GM12878 (cell line): ENCODE data around the gene SBK2. TPM values are rescaled to one million over a fixed set of nuclear protein-coding genes. Genes with fewer than 3 reads are reported as not detected.

Source experiments
- ATAC-seq: fragments of 200-7000 bp; cut with Tn5 transposase; 3 replicates; pipeline ENCODE4 v1.9.1; 2020; ENCODE audit warnings: mild to moderate bottlenecking, moderate library complexity
- BruUV-seq: library from RNA; stranded (reverse); fragments of 400-500 nt; replicated peaks from 2 replicates; lab custom pipeline; 2021; lab: Mats Ljungman, UMichigan
- CTCF ChIA-PET: fragments of 300-600 bp; sonication (Branson Sonifier 250); formaldehyde crosslinking; extraction: SDS; loops from one replicate; lab custom pipeline; 2021; ENCODE audit warnings: inconsistent platforms; lab: Yijun Ruan, JAX
- POLR2A ChIA-PET: fragments of 350-600 bp; formaldehyde crosslinking; extraction: SDS; loops from one replicate; lab custom pipeline; 2021; ENCODE audit warnings: inconsistent platforms; lab: Charles Lee
- RAD21 ChIA-PET: fragments of 300-600 bp; sonication (Branson Sonifier 250); formaldehyde crosslinking; loops from one replicate; lab custom pipeline; 2023; ENCODE audit warnings: antibody characterized with exemption; ENCODE audit not compliant: unreplicated experiment; lab: Charles Lee
- SMC1A ChIA-PET: fragments of 300-600 bp; sonication (Branson Sonifier 250); formaldehyde crosslinking; loops from one replicate; lab custom pipeline; 2023; ENCODE audit not compliant: unreplicated experiment, uncharacterized antibody; lab: Charles Lee
- DNase-seq: peaks from one replicate; pipeline ENCODE4 v3.0.0-alpha.2; 2011; ENCODE audit warnings: low read depth, low spot score
- FAIRE-seq: peaks from 3 replicates; lab custom pipeline; 2011; peaks lifted over from hg19 to GRCh38; lab: Jason Lieb, UNC
- H2AFZ ChIP-seq: 2 replicates; pipeline ENCODE4 v1.6.0; 2011; ENCODE audit warnings: low read depth, low read length, control low read depth; ENCODE audit not compliant: control insufficient read depth
- H3K27ac ChIP-seq: 2 replicates; pipeline ENCODE4 v1.5.1; 2011; ENCODE audit warnings: control low read depth; ENCODE audit not compliant: control insufficient read depth, insufficient read depth
- H3K27me3 ChIP-seq, 2 experiments: replicated peaks in 1 of 2; 2 replicates each; pipeline versions ENCODE4 v1.6.0 to v1.6.1; 2011; ENCODE audit warnings: low read length in 1 of 2; ENCODE audit not compliant: control insufficient read depth in 2 of 2, insufficient read depth in 2 of 2
- H3K36me3 ChIP-seq, 2 experiments: 2 replicates each; pipeline ENCODE4 v1.5.1; 2011; ENCODE audit warnings: low read length in 1 of 2; ENCODE audit not compliant: control insufficient read depth in 2 of 2, insufficient read depth in 2 of 2
- H3K4me1 ChIP-seq: 2 replicates; pipeline ENCODE4 v1.6.1; 2011; ENCODE audit warnings: mild to moderate bottlenecking, low read length, moderate library complexity, mixed read lengths; ENCODE audit not compliant: control insufficient read depth, insufficient read depth
- H3K4me2 ChIP-seq: 2 replicates; pipeline ENCODE4 v1.6.0; 2011; ENCODE audit warnings: control low read depth; ENCODE audit not compliant: control insufficient read depth, insufficient read depth
- H3K4me3 ChIP-seq: fragments of 200-600 bp; sonication (generic); 2 replicates; pipeline ENCODE4 v1.5.1; 2016
- H3K79me2 ChIP-seq: 2 replicates; pipeline ENCODE4 v1.6.0; 2011; ENCODE audit warnings: low read length; ENCODE audit not compliant: control insufficient read depth, insufficient read depth
- H3K9ac ChIP-seq: 2 replicates; pipeline ENCODE4 v1.8.0; 2011; ENCODE audit warnings: low read length, control low read depth, mixed read lengths; ENCODE audit not compliant: control insufficient read depth, insufficient read depth
- H3K9me3 ChIP-seq: replicated peaks from 3 replicates; pipeline ENCODE4 v1.5.1; 2011; ENCODE audit warnings: mild to moderate bottlenecking, low read length; ENCODE audit not compliant: control insufficient read depth, insufficient read depth
- H4K20me1 ChIP-seq: 2 replicates; pipeline ENCODE4 v1.6.0; 2011; ENCODE audit not compliant: control insufficient read depth, insufficient read depth
- ATF7 ChIP-seq: fragments of 450-650 bp; IDR thresholded peaks from 2 replicates; pipeline ENCODE4 v1.6.1; 2016; ENCODE audit warnings: low read depth, mild to moderate bottlenecking
- CBX3 ChIP-seq: fragments of 200-600 bp; sonication (generic); IDR thresholded peaks from 2 replicates; pipeline ENCODE4 v1.6.1; 2016; ENCODE audit warnings: low read depth, borderline replicate concordance
- CREB1 ChIP-seq: IDR thresholded peaks from 2 replicates; pipeline ENCODE4 v1.6.1; 2012; ENCODE audit warnings: low read depth, mild to moderate bottlenecking, inconsistent platforms
- E2F8 ChIP-seq: fragments of 450-650 bp; IDR thresholded peaks from 2 replicates; pipeline ENCODE4 v1.6.1; 2018; ENCODE audit warnings: mild to moderate bottlenecking, low read depth, moderate library complexity; ENCODE audit not compliant: partially characterized antibody
- EED ChIP-seq: sonication (generic); IDR thresholded peaks from 2 replicates; pipeline ENCODE4 v1.6.1; 2016; ENCODE audit warnings: antibody characterized with exemption, low read depth
- FOXK2 ChIP-seq: fragments of 450-650 bp; IDR thresholded peaks from 2 replicates; pipeline ENCODE4 v1.6.1; 2017; ENCODE audit warnings: mild to moderate bottlenecking, moderate library complexity
- HDAC2 ChIP-seq: fragments of 200-600 bp; sonication (generic); IDR thresholded peaks from 2 replicates; pipeline ENCODE4 v1.6.1; 2017
- MTA3 ChIP-seq: IDR thresholded peaks from 2 replicates; pipeline ENCODE4 v1.6.1; 2012; ENCODE audit warnings: low read length, inconsistent platforms, borderline replicate concordance
- MXI1 ChIP-seq: fragments of 150-350 bp; IDR thresholded peaks from 2 replicates; pipeline ENCODE4 v1.6.1; 2011; ENCODE audit warnings: low read depth, mild to moderate bottlenecking, inconsistent platforms, low read length, improper control_type of control experiment
- NR2F1 ChIP-seq: fragments of 450-650 bp; conservative IDR thresholded peaks from 2 replicates; pipeline ENCODE4 v1.6.1; 2017; ENCODE audit warnings: mild to moderate bottlenecking
- PML ChIP-seq: IDR thresholded peaks from 2 replicates; pipeline ENCODE4 v1.6.1; 2012; ENCODE audit warnings: low read length, inconsistent platforms
- PRDM15 ChIP-seq: fragments of 450-650 bp; formaldehyde crosslinking; IDR thresholded peaks from 2 replicates; pipeline ENCODE4 v1.4.0; 2020; ENCODE audit warnings: mild to moderate bottlenecking, moderate library complexity
- SPI1 ChIP-seq: IDR thresholded peaks from 2 replicates; pipeline ENCODE4 v1.6.1; 2011; ENCODE audit warnings: low read depth, mild to moderate bottlenecking, low read length, moderate library complexity, borderline replicate concordance; ENCODE audit not compliant: insufficient read depth
- TBL1XR1 ChIP-seq: IDR thresholded peaks from 2 replicates; pipeline ENCODE4 v1.6.1; 2012; ENCODE audit warnings: low read depth, low read length, improper control_type of control experiment
- YBX1 ChIP-seq: fragments of 450-650 bp; IDR thresholded peaks from 2 replicates; pipeline ENCODE4 v1.6.1; 2016; ENCODE audit warnings: antibody characterized with exemption
- ZBED1 ChIP-seq: IDR thresholded peaks from 2 replicates; pipeline ENCODE4 v1.6.1; 2016; ENCODE audit warnings: borderline replicate concordance
- ZNF622 ChIP-seq: fragments of 450-650 bp; IDR thresholded peaks from 2 replicates; pipeline ENCODE4 v1.6.1; 2017; ENCODE audit warnings: mild to moderate bottlenecking, inconsistent platforms
- ZSCAN29 ChIP-seq: fragments of 450-650 bp; IDR thresholded peaks from 2 replicates; pipeline ENCODE4 v1.6.1; 2017; ENCODE audit warnings: mild to moderate bottlenecking, moderate library complexity
- WGBS: methylation state at CpG from one replicate; pipeline ENCODE4 v1.1.6; 2016; ENCODE audit warnings: low lambda C conversion rate; ENCODE audit not compliant: insufficient replicate concordance, insufficient coverage; ENCODE audit errors: missing lambda C conversion rate; 5-methylcytosine and 5-hydroxymethylcytosine counted together
- in situ Hi-C: fragments of 300-500 bp; cut with MboI; formaldehyde crosslinking; loops from 9 replicates; pipeline ENCODE4 v1.14.3; 2018; ENCODE audit warnings: mixed read lengths
- intact Hi-C: fragments of 100-400 bp; cut with micrococcal nuclease; formaldehyde crosslinking; loops from one replicate; pipeline ENCODE4 v1.14.2; 2022; ENCODE audit not compliant: unreplicated experiment
- polyA plus RNA-seq, 11 experiments: library from polyadenylated mRNA; depleted of rRNA in 4 of 11; unstranded in 6 of 11; stranded (reverse) in 5 of 11; fragments of >200 nt; fragmentation: Nextera tagmentation in 4 of 11; fragmentation: Illumina TruSeq in 1 of 11; extraction: Ambion mirVana in 4 of 11; extraction: Trizol in 1 of 11; gene quantifications; 1 replicate in 1 of 11; 2 replicates in 10 of 11; pipeline versions ENCODE4 v1.2.1 to v1.2.3, GENCODE V29; 2011 to 2016; ENCODE audit warnings: inconsistent platforms in 2 of 11, missing spikeins in 2 of 11, low read depth in 1 of 11
- total RNA-seq, 4 experiments: library from RNA; depleted of rRNA in 3 of 4; stranded (reverse); fragments of >200 nt in 3 of 4; fragmentation: Illumina TruSeq in 1 of 4; extraction: Trizol in 1 of 4; gene quantifications; 2 replicates each; pipeline versions ENCODE4 v1.2.1 to v1.2.3, GENCODE V29; 2013 to 2021

SBK2 gene
- total and polyA plus RNA-seq, 10 of the 15 experiments (the other 5 are each of a cell fraction or from before 2014, with no cell fraction given) = not detected

GRCh38 chr19:55516878-55517620, 19.9 kb downstream of the SBK2 start (continued):
- no peak for TF ChIP-seq E2F8
- no peak for TF ChIP-seq ATF7
- TF ChIP-seq ZBED1 = no peak
- TF ChIP-seq, all 136 proteins: peak for 32

- ChIA-PET RAD21 (interaction anchor here (0.6 to 3.2 kb wide), 2 partner anchors 40 to 124 kb away, joined by 3 to 10 read pairs; no protein-coding TSS in a partner anchor), SMC1A (interaction anchor here (1.0 kb wide), 1 partner anchor 116 kb away, joined by 3 read pairs; the partner anchor contains the start of gene ZNF784), POLR2A (no interaction called here), CTCF (interaction anchor here (0.6 to 2.5 kb wide), 5 partner anchors 41 to 367 kb away, joined by 3 to 7 read pairs (median 6); no protein-coding TSS in a partner anchor)
- DNase-seq (no peak), FAIRE-seq (no peak), ATAC-seq (no peak)
- Histone ChIP-seq H3K4me2 (no peak overlapping the region), H3K36me3 (no peaks in the 10 kb centered on the region), H3K4me3 (no peak overlapping the region), H3K27me3 (peaks cover 0 to 3% of the 10 kb centered on the region in 2 experiments; a peak in 2 of 4 replicates), H4K20me1 (no peaks in the 10 kb centered on the region), H2AFZ (no peak overlapping the region), H3K9me3 (no peaks in the 10 kb centered on the region), H3K9ac (no peak overlapping the region), H3K79me2 (no peaks in the 10 kb centered on the region), H3K27ac (no peak overlapping the region), H3K4me1 (peaks cover 5% of the 10 kb centered on the region)
- in situ Hi-C loops = no loop called here
- no TSS peak for BruUV-seq
- intact Hi-C loops = no loop called here
- WGBS = 71% methylated on average over 10 of the region's 10 CpGs
- TF ChIP-seq CREB1 (no peak), ZNF622 (no peak), MXI1 (no peak), EED (no peak), PRDM15 (CRISPR knock-in tag) (no peak), CBX3 (no peak), PML (no peak), FOXK2 (no peak), NR2F1 (no peak), HDAC2 (no peak), ZSCAN29 (no peak), TBL1XR1 (no peak), SPI1 (no peak), YBX1 (no peak), MTA3 (no peak)
Observed at GRCh38 chr19:55508120-55508519, 28.8 kb downstream of the SBK2 start.
